ENCODE results near the gene CYP27C1. TPM values are rescaled to one million over a fixed set of nuclear protein-coding genes. Genes with fewer than 3 reads are reported as not detected.
"Not testable (repeated sequence)": the region's sequence is repeated elsewhere in the genome, so short reads cannot be mapped to it uniquely, and the experiment has no call there.

CYP27C1 gene
- total RNA-seq, 4 donors from 2014 or later = 0.40 TPM; not detected in 3

- H3K4me1 ChIP-seq = no peaks in the 10 kb centered on the region
- peaks cover 34 to 48% of the 10 kb centered on the region in 2 donors for H3K36me3 ChIP-seq
- no peak overlapping the region for H3K4me3 ChIP-seq (replicated peaks in 1 of 3)
- H3K9me3 ChIP-seq = no peaks in the 10 kb centered on the region
- no peaks in the 10 kb centered on the region for H3K27me3 ChIP-seq
- DNase-seq = no peak
- H3K27ac ChIP-seq = no peak overlapping the region
- WGBS, 2 donors = 93 to 97% methylated on average over 3 of the region's 3 CpGs
- TF ChIP-seq CTCF (IDR thresholded peaks at IDR 0.05) (no peak), POLR2A (IDR thresholded peaks at IDR 0.05) (no peak)
- intact Hi-C loops (cut with DNase I) = no loop called here
These were observed 36.3 kb upstream of the CYP27C1 start for GRCh38 chr2:127256381-127256780.

GRCh38 chr2:127255721-127256120 lies 35.6 kb upstream of the CYP27C1 start:
- no peaks in the 10 kb centered on the region for H3K27me3 ChIP-seq
- no peak overlapping the region for H3K4me3 ChIP-seq (replicated peaks in 1 of 3)
- H3K27ac ChIP-seq = no peak overlapping the region
- H3K9me3 ChIP-seq = no peaks in the 10 kb centered on the region
- intact Hi-C loops (cut with DNase I) = no loop called here
- H3K4me1 ChIP-seq = no peaks in the 10 kb centered on the region
- no peak for TF ChIP-seq POLR2A (IDR thresholded peaks at IDR 0.05)
- no peak for TF ChIP-seq CTCF (IDR thresholded peaks at IDR 0.05)
- H3K36me3 ChIP-seq = peaks cover 29 to 42% of the 10 kb centered on the region in 2 donors
- DNase-seq = no peak
- WGBS, 2 donors = 88 to 96% methylated on average over 6 of the region's 6 CpGs

- Histone ChIP-seq H3K27me3 (no peaks in the 10 kb centered on the region), H3K36me3 (peaks cover 24 to 36% of the 10 kb centered on the region in 2 donors), H3K4me1 (no peaks in the 10 kb centered on the region), H3K27ac (no peak overlapping the region), H3K9me3 (no peaks in the 10 kb centered on the region), H3K4me3 (replicated peaks in 1 of 3) (no peak overlapping the region)
- DNase-seq = no peak
- intact Hi-C loops (cut with DNase I) = no loop called here
- TF ChIP-seq CTCF (IDR thresholded peaks at IDR 0.05) (no peak), POLR2A (IDR thresholded peaks at IDR 0.05) (no peak)
- WGBS, 2 donors = 70 to 73% methylated on average over 2 of the region's 2 CpGs
These were observed 35.0 kb upstream of the CYP27C1 start for GRCh38 chr2:127255146-127255545.

GRCh38 chr2:127254386-127254981 lies 34.4 kb upstream of the CYP27C1 start:
- Histone ChIP-seq H3K9me3 (no peaks in the 10 kb centered on the region), H3K4me3 (replicated peaks in 1 of 3) (no peak overlapping the region), H3K4me1 (no peaks in the 10 kb centered on the region), H3K27me3 (no peaks in the 10 kb centered on the region), H3K36me3 (peaks cover 18 to 30% of the 10 kb centered on the region in 2 donors), H3K27ac (no peak overlapping the region)
- no peak for DNase-seq
- TF ChIP-seq POLR2A (IDR thresholded peaks at IDR 0.05) (no peak), CTCF (IDR thresholded peaks at IDR 0.05) (no peak)
- intact Hi-C loops (cut with DNase I) = no loop called here
- WGBS, 2 donors = 84 to 85% methylated on average over 7 of the region's 7 CpGs

- H3K27ac ChIP-seq; intact Hi-C loops (cut with DNase I); H3K36me3 ChIP-seq; DNase-seq; H3K9me3 ChIP-seq; H3K4me1 ChIP-seq; H3K27me3 ChIP-seq; H3K4me3 ChIP-seq (replicated peaks in 1 of 3): not testable (repeated sequence)
- WGBS, 2 donors = 60 to 82% methylated on average over 2 of the region's 2 CpGs
These were observed 21.1 kb upstream of the CYP27C1 start for GRCh38 chr2:127241184-127241583.

Measured in thyroid gland (tissue), 4 donors.